Activated naive CD4-positive, alpha-beta T cell treated with anti-CD3 and anti-CD28 coated beads, Interleukin-2, amount 10 ng/mL, durations not matched to agents 5 hours and 36 hours (primary cell): ENCODE measurements around the gene TIGIT. TPM values are rescaled to one million over a fixed set of nuclear protein-coding genes. Genes with fewer than 3 reads are reported as not detected.

ENCODE experiments used
- total RNA-seq, 2 experiments: library from RNA; stranded (reverse); gene quantifications; one replicate each; pipeline ENCODE4 v1.2.3, GENCODE V29; 2021

TIGIT gene
- 1 to 10 TPM; 3.1 to 3.3 TPM for total RNA-seq

GRCh38 chr3:114293838-114294535 is at the start of gene TIGIT:
Gene TIGIT, plus strand, starts transcription at chr3:114294028. Its CDS starts 34 bp downstream, at chr3:114294062.

Other genes with a start within 250 kb of the TIGIT start
- 1 to 10 TPM; 4.0 to 4.1 TPM for gene CCDC191, start 237.5 kb upstream of the TIGIT start, total RNA-seq
- gene QTRT2, start 237.3 kb upstream of the TIGIT start, total RNA-seq = 10 to 100 TPM; 24.7 to 29.4 TPM
- gene DRD3, start 115.0 kb upstream of the TIGIT start, total RNA-seq = not detected
- gene ZNF80, start 56.5 kb upstream of the TIGIT start, total RNA-seq = under 1 TPM; 0.12 to 0.15 TPM